WI38 (cell line): ENCODE results near the gene ANKRD13C.
"Not testable (repeated sequence)": the region's sequence is repeated elsewhere in the genome, so short reads cannot be mapped to it uniquely, and the experiment has no call there.

Source experiments
- H3K4me3 ChIP-seq: 2 replicates; pipeline ENCODE4 v1.5.1; 2011; ENCODE audit warnings: low read depth, mild to moderate bottlenecking, control low read depth, low read length
- CTCF ChIP-seq: IDR thresholded peaks from 2 replicates; pipeline ENCODE4 v1.5.1; 2012; ENCODE audit warnings: low read depth, mild to moderate bottlenecking, control low read depth, low read length

ANKRD13C gene

GRCh38 chr1:70387507-70387906, 33.0 kb upstream of the ANKRD13C start:
- H3K4me3 ChIP-seq, result no peak overlapping the region
- TF ChIP-seq CTCF, result no peak

GRCh38 chr1:70386121-70386520, 31.6 kb upstream of the ANKRD13C start:
- no peak overlapping the region for H3K4me3 ChIP-seq
- TF ChIP-seq CTCF, result no peak

GRCh38 chr1:70385477-70385876, 31.0 kb upstream of the ANKRD13C start:
- H3K4me3 ChIP-seq, result no peak overlapping the region
- TF ChIP-seq CTCF, result no peak

- H3K4me3 ChIP-seq, result no peak overlapping the region
- TF ChIP-seq CTCF, result no peak
Measured at GRCh38 chr1:70384542-70384941, 30.0 kb upstream of the ANKRD13C start.

GRCh38 chr1:70383483-70383882, 29.0 kb upstream of the ANKRD13C start:
- no peak for TF ChIP-seq CTCF

GRCh38 chr1:70382682-70383081, 28.2 kb upstream of the ANKRD13C start:
- H3K4me3 ChIP-seq, result no peak overlapping the region
- TF ChIP-seq CTCF, result no peak

More at GRCh38 chr1:70383483-70383882, 29.0 kb upstream of the ANKRD13C start:
- no peak overlapping the region for H3K4me3 ChIP-seq

GRCh38 chr1:70376196-70376595, 21.7 kb upstream of the ANKRD13C start:
- TF ChIP-seq CTCF, result no peak
- no peak overlapping the region for H3K4me3 ChIP-seq

- not testable (repeated sequence) for H3K4me3 ChIP-seq
Measured at GRCh38 chr1:70373580-70373979, 19.1 kb upstream of the ANKRD13C start.
